D341Med (cell line): ENCODE measurements around the gene POLR2A.
"Not testable (repeated sequence)": the region's sequence is repeated elsewhere in the genome, so short reads cannot be mapped to it uniquely, and the experiment has no call there.

Experiments used
- DNase-seq: peaks from one replicate; pipeline ENCODE4 v3.0.0; 2012; ENCODE audit warnings: low spot score

POLR2A gene

DNA sequence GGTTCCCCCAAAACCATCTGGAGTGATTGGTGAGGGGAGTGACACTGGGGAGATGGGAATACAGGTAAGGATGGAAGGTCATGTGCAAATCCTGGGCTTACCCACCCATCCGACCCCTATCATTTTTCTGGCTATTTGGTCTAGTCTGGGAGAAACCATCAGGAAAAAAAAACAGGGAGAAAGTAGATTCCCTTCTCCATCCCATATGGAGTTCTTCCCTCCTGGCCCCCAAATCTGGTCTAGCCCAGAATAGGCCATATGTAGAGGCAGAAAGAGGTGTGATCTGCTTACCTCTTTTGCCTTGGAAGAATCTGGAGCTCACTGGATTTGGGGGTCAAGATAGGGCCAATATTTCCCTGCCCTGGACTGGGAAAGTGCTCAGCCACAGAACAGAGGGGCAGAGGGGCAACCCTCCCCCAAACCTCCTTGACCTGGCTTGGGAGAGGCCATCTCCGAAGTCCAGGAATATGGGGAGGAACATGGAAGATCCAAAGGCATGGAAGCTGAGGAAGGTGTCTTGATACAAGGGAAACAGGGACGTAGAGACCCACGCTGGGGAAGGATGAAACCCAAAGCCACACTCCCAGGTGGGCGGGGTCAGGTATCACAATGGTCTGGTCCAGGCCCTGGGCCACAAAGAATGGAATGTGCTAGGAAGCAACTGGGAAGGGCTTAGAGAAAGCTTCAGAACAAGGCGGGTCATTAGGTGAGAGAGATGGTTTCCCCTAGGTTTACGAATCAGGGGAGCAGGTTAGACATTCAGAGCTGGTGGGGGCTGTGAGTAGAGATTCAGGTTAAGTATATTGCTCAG is 23.1 kb upstream of the POLR2A start:
- DNase-seq, result no peak

DNA sequence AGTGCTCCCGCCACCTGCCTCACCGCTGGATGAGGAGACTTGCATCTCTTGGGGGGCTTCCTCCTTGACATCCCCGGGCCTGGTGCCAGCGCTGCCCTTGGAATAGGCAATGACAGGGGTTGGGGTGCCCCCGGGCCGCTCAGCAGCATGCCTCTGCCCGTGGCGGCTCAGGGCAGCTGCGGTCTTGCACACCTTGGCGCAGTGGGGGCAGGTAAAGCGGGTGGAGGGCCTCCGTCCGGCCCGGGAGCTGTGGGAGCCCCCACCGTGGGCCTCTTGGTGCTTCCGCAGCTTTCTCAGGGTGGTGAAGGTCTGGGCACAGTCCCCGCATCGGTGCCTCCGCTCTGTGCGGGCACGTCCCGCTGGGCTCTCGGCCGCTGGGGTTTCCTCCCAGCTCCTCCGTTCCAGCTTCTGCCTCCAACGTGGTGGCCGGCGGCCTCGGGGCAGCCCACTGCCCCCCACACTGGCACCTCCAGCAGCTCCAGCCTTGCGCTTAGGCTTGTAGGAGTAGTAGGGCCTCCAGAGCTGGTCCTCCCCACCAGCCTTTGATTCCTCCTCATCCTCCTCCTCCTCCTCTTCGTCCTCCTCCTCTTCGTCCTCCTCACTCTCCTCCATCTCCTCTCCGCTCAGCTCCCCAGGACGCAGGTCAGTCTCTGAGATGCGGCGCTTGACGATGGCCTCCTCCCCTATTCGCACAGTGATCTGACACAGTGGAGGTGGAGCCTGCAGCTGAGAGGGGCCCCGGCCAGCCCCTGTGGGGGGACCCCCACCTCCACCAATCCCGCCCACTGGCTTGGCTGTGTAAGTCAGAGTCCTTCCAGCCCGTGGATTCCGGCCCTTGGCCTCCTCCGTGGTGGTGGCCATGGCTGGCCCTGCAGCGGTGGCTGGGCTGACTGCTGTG is 21.4 kb upstream of the POLR2A start:
- DNase-seq, result no peak

- no peak for DNase-seq
Measured at GRCh38 chr17:7463372-7463846, 20.8 kb upstream of the POLR2A start.

- no peak for DNase-seq
Measured at GRCh38 chr17:7464081-7464480, 20.1 kb upstream of the POLR2A start.

DNA sequence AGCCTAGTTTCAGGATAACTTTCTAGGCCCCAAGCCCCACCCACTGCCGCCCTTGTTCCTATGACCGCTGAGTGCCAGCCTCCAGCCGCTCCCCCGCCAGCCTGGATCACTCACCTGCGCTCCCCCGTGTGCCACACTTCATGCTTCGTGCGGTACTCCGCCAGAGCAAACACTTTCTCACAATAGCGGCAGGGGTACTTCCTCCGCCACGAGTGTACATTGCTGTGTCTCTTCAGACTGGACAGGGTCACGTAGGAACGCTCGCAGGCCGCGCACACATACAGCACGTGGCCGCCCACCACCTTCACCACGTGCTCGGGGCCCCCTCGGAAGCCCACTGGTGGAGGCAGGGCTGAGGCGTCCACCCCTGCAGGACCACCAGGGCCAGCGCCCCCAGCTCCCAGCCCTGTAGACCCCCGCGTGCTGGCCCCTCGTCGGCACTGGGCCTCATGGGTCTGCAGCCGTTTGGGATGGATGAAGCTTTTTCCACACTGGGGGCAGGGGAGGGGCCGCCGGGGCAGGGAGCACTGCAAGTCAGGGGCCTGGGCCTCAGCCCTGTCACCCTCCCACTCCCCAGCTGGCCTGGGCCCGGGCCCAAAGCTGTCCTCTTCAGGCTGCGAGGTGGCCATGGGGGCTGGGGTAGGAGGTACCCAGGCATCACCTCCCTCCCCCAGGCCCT is 18.4 kb upstream of the POLR2A start:
- no peak for DNase-seq

DNA sequence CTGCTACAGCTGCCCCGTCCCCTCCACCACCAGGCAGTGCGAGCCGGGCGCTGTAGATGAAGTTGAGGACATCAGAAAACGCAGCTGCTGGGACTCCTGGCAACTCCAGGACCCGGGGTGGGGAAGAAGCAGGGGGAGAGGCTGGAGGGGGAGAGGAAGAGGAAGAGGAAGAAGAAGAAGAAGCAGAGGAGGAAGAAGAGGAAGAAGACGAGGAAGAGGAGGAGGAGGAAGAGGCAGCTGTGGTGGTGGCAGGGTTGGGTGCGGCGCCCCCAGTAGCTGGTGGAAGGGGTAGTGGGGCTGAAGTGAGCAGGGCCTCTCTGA is 17.9 kb upstream of the POLR2A start:
- DNase-seq, result no peak

GRCh38 chr17:7466639-7467341 is 17.4 kb upstream of the POLR2A start:
- DNase-seq, result no peak

DNA sequence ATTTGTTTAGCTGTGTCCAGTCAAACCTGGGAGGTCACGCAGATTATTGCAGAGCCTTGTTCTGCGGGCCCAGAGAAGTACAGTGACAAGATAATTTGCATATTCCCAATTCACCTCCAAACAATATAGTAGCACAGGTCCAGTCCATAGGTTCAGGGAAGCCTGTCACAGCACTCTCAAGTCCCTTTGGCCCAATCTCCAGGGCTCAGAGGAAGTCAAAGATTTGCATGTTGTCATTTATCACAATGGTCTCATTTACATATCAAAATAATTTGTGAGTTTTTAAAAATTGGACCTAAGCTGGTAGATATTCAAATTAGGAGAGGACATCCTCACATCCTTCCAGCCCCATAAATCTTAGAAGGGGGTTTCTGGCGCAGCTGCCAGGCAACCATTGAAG is 16.7 kb upstream of the POLR2A start:
- DNase-seq, result no peak

- DNase-seq, result no peak
Measured at GRCh38 chr17:7468290-7468689, 15.9 kb upstream of the POLR2A start.

- DNase-seq, result no peak
Measured at GRCh38 chr17:7468804-7469389, 15.3 kb upstream of the POLR2A start.

GRCh38 chr17:7469843-7470242 is 14.3 kb upstream of the POLR2A start:
- DNase-seq, result not testable (repeated sequence)

DNA sequence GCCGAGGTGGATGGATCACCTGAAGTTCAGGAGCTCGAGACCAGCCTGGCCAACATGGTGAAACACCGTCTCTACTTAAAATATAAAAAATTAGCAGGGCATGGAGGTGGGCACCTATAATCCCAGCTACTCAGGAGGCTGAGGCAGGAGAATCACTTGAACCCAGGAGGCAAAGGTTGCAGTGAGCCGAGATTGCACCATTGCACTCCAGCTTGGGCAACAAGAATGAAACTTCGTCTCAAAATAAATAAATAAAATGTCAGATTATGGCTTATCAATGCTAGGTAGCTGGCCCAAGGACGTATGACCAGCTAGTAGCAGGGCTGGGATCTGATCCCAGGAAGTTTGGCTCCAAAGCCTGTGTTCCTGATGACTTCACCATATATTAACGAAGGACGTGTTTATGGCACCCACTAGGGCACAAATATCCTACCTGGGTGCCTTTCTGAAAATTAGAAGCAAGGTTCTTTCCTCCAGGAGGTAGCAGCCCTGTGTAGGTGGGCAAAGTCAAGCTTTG is 13.7 kb upstream of the POLR2A start:
- not testable (repeated sequence) for DNase-seq

- DNase-seq, result no peak
Measured at GRCh38 chr17:7471729-7472128, 12.4 kb upstream of the POLR2A start.

DNA sequence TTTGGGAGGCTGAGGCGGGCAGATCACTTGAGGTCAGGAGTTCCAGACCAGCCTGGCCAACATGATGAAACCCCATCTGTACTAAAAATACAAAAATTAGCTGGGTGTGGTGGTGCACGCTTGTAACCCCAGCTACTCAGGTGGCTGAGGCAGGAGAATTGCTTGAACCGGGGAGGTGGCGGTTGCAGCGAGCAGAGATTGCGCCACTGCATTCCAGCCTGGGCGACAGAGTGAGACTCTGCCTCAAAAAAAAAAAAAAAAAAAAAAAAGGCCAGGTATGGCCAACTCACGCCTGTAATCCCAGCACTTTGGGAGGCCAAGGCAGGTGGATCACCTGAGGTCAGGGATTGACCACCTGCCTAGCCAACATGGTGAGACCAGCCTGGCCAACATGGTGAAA is 9.4 kb upstream of the POLR2A start:
- not testable (repeated sequence) for DNase-seq

GRCh38 chr17:7475764-7476422 is 8.3 kb upstream of the POLR2A start:
- no peak for DNase-seq

DNA sequence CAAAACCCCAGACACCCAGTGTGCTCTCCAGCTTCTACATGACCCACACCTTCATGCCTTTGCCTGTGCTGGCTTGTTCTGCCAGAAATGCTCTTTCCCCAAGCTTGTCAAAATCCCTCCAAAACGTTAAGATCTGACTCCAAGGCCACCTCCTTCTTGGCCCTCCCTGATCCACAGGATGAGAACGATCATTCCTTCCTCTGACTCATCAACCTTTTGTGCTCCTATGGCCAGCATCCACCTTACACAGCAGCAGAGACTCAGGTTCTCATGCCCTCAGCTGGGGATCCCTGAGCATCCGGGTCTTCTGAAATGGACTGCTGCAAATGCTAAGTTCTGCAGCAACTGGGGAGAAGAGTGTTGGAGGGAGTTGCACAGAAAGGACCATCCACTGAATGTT is 7.7 kb upstream of the POLR2A start:
- DNase-seq, result no peak

DNA sequence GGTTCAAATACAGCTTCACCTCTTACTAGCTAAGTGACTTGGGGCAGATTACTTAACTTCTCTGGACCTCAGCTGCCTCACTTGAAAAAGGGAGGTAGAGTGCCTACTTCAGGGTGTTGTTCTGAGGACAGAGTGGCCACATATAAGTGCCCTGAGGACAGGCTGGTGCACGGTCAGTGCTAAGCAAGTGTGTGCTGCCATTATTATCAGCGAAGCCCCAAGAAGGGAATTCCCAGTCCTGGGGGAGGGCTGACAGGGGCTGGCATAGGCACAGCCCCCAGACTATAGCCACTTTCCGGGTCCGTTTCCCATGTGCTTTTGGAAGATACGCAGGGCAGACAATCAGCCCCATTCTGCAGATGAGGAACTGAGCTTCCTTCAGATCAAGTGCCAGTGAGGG is 7.2 kb upstream of the POLR2A start:
- DNase-seq, result no peak

DNA sequence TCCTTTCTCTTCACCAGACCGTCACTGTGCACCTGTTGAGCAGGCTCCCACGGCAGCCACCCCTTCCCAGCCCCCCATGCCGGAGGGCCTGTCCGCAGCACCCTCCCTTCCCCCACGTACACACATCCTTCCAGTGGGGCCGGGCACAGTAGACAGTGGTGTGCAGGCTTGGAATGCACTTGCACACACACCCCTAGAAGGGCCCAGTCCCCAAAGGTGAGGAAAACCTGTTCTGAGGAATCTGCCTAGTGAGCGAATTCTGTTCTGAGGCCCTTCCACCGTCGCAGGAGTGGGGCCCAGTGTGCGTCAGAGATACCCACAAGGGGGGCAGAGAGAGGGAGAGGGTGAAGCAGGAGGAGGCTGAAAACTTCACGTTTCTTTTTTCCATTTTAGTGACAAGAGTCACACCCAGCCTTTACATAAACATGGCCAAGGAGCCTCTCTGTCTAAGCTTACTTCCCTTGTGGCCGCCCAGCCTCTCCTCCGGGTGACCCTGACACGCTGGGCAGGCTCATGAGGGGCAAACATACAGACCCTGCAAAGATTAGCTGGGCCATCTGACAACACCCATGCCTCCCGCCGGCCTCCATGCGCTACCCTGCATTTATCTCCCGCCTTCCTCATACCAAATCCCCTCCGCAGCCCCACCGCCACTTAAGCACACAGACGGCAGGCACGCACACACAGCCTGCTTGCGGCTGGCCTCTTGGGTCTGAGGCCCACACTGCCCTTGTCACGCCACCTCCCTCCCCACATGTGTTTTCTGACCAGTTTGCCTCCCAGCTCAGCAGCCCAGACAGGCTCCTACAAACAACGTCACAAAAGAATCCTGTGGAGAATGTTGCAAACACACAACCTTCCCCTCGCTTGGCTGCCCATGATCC is 6.5 kb upstream of the POLR2A start:
- peak; percentile 54 for DNase-seq

GRCh38 chr17:7478276-7479212 is 5.6 kb upstream of the POLR2A start:
- peak; percentile 71 for DNase-seq
